A673 (cell line): Measurements from ENCODE around the gene ATP2B2. TPM values are rescaled to one million over a fixed set of nuclear protein-coding genes. Genes with fewer than 3 reads are reported as not detected.

ENCODE experiments used
- BruUV-seq: library from RNA; stranded (reverse); fragments of 400-500 nt; replicated peaks from 2 replicates; lab custom pipeline; 2021; lab: Mats Ljungman, UMichigan
- CTCF ChIA-PET: fragments of 300-600 bp; sonication (Branson Sonifier 250); formaldehyde crosslinking; loops from one replicate; lab custom pipeline; 2022; ENCODE audit warnings: antibody characterized with exemption; lab: Charles Lee
- POLR2A ChIA-PET: fragments of 300-600 bp; sonication (Branson Sonifier 250); formaldehyde crosslinking; loops from one replicate; lab custom pipeline; 2022; ENCODE audit warnings: antibody characterized with exemption; ENCODE audit not compliant: low non-redundant PET; lab: Charles Lee
- DNase-seq: peaks from one replicate; pipeline ENCODE4 v3.0.0-alpha.2; 2015; ENCODE audit warnings: low spot score
- H3K27ac ChIP-seq: fragments of 200-600 bp; sonication (generic); 2 replicates; pipeline ENCODE4 v1.5.1; 2016; ENCODE audit warnings: mixed run types, low read depth, mild to moderate bottlenecking, mixed read lengths, antibody characterized with exemption, low read length; ENCODE audit not compliant: poor library complexity, severe bottlenecking
- H3K27me3 ChIP-seq: fragments of 200-600 bp; sonication (generic); replicated peaks from 2 replicates; pipeline ENCODE4 v1.6.1; 2017; ENCODE audit warnings: mixed run types, low read depth, mild to moderate bottlenecking, mixed read lengths, antibody characterized with exemption, low read length; ENCODE audit not compliant: insufficient read depth, poor library complexity
- H3K36me3 ChIP-seq: fragments of 200-600 bp; sonication (generic); 2 replicates; pipeline ENCODE4 v1.6.1; 2016; ENCODE audit warnings: mixed run types, mild to moderate bottlenecking, mixed read lengths, antibody characterized with exemption, low read length; ENCODE audit not compliant: insufficient read depth, poor library complexity, severe bottlenecking
- H3K4me1 ChIP-seq: fragments of 200-600 bp; sonication (generic); 2 replicates; pipeline ENCODE4 v1.6.1; 2017; ENCODE audit warnings: mixed run types, mild to moderate bottlenecking, mixed read lengths, antibody characterized with exemption, low read length; ENCODE audit not compliant: insufficient read depth, poor library complexity, severe bottlenecking
- H3K4me3 ChIP-seq: fragments of 200-600 bp; sonication (generic); 2 replicates; pipeline ENCODE4 v1.5.1; 2016; ENCODE audit warnings: low read depth, mixed run types, mild to moderate bottlenecking, mixed read lengths, low read length; ENCODE audit not compliant: poor library complexity, severe bottlenecking
- H3K9me3 ChIP-seq: fragments of 200-600 bp; sonication (generic); 2 replicates; pipeline ENCODE4 v1.6.1; 2016; ENCODE audit warnings: mixed run types, low read depth, mild to moderate bottlenecking, mixed read lengths, antibody characterized with exemption, low read length; ENCODE audit not compliant: poor library complexity, severe bottlenecking
- EZH2 ChIP-seq: fragments of 200-600 bp; sonication (generic); IDR thresholded peaks from 2 replicates; pipeline ENCODE4 v1.6.1; 2017; ENCODE audit warnings: borderline replicate concordance, low read depth, mild to moderate bottlenecking, mixed read lengths, antibody characterized with exemption, low read length; ENCODE audit not compliant: poor library complexity, severe bottlenecking
- intact Hi-C: fragments of 100-400 bp; cut with micrococcal nuclease; formaldehyde crosslinking; loops from one replicate; pipeline ENCODE4 v1.10.0; 2022; ENCODE audit not compliant: unreplicated experiment
- total RNA-seq: library from RNA; stranded (reverse); gene quantifications from 2 replicates; pipeline ENCODE4 v1.2.3, GENCODE V29; 2021
- TF ChIP-seq, protein P1 (sequence below): fragments of 300-800, 200-600 bp; sonication (generic); conservative IDR thresholded peaks from 2 replicates; pipeline ENCODE4 v1.5.1; 2017; ENCODE audit warnings: low read depth, mild to moderate bottlenecking, antibody characterized with exemption, low read length, moderate library complexity, mixed read lengths

ATP2B2 gene
- total RNA-seq, 1 experiment from 2014 or later = 0.17 TPM

DNA sequence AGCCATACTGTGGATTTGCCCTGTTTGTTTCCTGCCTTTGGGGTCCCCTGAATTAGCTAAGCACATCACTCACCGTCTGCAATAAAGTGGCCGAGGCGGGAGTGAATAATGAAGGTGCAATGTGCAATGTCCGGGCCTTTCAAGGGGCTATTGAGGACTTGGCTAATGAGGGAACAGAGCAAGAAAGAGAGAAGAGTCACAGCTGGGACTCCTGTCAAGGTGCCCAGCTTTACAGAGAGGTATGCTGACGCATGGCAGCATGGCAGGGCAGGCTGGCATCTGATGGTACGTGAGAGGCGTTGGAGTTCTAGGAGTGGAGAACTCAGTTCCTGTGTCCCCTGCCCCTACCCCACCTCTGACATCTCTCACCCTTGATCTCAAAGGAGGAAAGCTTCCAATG, 13.8 kb upstream of the ATP2B2 start:
- Histone ChIP-seq H3K27me3 (peaks cover 30% of the 10 kb centered on the region), H3K36me3 (no peaks in the 10 kb centered on the region), H3K4me1 (no peaks in the 10 kb centered on the region), H3K9me3 (no peaks in the 10 kb centered on the region), H3K4me3 (no peak overlapping the region), H3K27ac (no peak overlapping the region)
- intact Hi-C loops = no loop called here
- CTCF ChIA-PET = no interaction called here
- no peak for DNase-seq
- TF ChIP-seq, protein P1, sequence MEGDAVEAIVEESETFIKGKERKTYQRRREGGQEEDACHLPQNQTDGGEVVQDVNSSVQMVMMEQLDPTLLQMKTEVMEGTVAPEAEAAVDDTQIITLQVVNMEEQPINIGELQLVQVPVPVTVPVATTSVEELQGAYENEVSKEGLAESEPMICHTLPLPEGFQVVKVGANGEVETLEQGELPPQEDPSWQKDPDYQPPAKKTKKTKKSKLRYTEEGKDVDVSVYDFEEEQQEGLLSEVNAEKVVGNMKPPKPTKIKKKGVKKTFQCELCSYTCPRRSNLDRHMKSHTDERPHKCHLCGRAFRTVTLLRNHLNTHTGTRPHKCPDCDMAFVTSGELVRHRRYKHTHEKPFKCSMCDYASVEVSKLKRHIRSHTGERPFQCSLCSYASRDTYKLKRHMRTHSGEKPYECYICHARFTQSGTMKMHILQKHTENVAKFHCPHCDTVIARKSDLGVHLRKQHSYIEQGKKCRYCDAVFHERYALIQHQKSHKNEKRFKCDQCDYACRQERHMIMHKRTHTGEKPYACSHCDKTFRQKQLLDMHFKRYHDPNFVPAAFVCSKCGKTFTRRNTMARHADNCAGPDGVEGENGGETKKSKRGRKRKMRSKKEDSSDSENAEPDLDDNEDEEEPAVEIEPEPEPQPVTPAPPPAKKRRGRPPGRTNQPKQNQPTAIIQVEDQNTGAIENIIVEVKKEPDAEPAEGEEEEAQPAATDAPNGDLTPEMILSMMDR = no peak
- TF ChIP-seq EZH2 = no peak
- no TSS peak for BruUV-seq
- POLR2A ChIA-PET = no interaction called here

DNA sequence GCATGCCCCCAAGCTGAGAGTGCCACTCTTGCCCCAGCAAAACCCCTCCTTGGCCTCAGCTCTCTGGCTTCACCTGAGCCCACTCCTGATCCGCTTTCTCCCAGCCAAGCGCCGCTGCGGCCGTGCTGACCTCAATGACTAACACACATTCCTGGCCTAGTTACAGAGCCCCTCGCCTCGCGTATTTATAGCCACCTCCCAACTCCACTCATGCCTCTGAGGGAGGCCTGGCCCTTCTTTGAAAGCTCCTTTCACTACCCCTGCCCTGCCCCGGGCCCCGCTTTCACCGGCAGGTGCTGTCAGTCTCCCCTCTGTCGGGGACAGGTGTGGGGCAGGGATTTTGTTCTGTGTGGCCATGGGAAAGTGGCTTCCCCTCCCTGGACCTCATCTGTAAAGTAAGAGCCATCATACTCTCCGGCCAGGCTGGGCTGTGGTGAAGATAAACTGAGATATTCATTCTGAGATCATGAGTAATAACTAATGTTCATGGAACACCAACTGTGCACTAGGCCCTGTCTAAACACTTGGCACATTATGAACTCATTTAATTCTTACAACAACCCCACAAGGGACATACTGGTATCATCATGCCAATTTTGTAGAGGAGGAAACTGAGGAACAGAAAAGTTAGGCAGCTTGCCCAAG, 13.2 kb upstream of the ATP2B2 start:
- CTCF ChIA-PET = no interaction called here

DNA sequence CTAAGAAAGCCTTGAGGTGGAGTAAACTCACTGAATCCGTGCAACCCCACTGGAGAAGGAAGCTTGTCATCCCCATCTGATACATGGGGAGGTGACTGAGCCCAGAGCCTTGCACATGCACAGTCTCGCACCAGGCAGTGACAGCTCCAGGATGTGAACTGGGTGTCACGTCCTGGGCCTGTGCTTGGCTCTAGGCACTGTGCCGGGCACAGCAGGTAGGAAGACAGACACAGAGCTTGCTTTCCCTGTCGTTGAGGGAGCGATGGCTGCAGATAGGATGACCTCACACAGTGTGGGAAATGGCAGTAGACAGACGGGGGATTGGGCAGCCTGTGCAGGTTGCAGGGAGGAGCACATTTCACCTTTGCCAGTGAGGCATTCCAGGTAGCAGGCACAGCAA, 12.2 kb upstream of the ATP2B2 start:
- no peak for DNase-seq
- no peak for TF ChIP-seq EZH2
- TF ChIP-seq, protein P1 = no peak
- BruUV-seq = no TSS peak
- H3K4me3 ChIP-seq = no peak overlapping the region
- no peaks in the 10 kb centered on the region for H3K9me3 ChIP-seq
- ChIA-PET POLR2A (no interaction called here), CTCF (no interaction called here)
- H3K36me3 ChIP-seq = no peaks in the 10 kb centered on the region
- H3K27me3 ChIP-seq = peaks cover 15% of the 10 kb centered on the region
- no peak overlapping the region for H3K27ac ChIP-seq
- H3K4me1 ChIP-seq = no peaks in the 10 kb centered on the region
- intact Hi-C loops = no loop called here

More for the DNA sequence above, 13.2 kb upstream of the ATP2B2 start:
- POLR2A ChIA-PET = no interaction called here
- Histone ChIP-seq H3K9me3 (no peaks in the 10 kb centered on the region), H3K4me3 (no peak overlapping the region), H3K36me3 (no peaks in the 10 kb centered on the region), H3K4me1 (no peaks in the 10 kb centered on the region), H3K27ac (no peak overlapping the region), H3K27me3 (peaks cover 24% of the 10 kb centered on the region)
- intact Hi-C loops = no loop called here
- DNase-seq = no peak
- TF ChIP-seq, protein P1 = no peak
- no peak for TF ChIP-seq EZH2
- no TSS peak for BruUV-seq
